ENCODE measurements around the gene ZNF471.
A peak's percentile ranks its signal among the peaks of the same experiment; 100 is the strongest.

The ZNF471 gene

DNA sequence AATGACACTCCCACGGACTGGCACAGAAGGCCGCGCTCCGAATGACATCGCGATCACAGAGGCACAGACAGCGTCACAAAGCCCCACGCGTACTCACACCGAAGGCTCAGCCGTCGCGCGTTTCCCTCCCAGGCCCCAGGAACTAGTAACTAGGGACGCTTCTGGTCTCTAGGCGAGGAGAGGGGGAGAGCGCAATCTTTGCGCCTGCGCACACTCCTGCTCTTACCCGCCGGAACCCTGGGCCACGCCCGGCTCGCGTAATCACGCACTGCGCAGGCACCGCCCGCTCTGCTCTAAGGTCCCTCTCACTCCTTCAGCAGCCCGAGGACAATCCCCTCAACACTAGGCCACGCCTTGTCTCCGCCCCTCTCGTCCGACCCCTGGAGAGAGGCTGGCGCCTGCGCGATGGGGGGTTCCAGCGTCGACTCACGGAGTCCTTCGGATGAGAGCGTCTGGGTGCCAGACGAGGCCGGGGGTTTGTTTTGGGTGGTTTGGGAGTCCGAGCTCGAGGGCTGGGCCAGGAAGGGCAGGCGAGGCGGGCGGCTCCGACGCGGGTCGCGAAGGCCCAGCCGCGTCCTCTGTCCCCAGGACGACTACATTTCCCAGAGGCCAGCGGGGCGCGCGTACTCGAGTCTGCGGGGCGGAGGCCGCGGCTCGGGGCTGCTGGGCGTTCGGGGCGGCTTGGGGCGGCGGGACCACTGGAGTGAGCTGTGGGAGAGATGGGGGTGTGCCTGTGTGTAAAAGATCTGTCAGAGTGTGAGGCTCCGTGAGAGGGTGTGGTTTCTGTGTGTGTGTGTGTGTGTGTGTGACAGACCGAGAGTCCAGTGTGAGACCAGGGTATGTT is at the start of gene ZNF471:
TSS of gene ZNF471 (plus strand) at position 410 of the 844 bp plus-strand sequence. CDS start 3,717 bp downstream, outside the sequence.
- peak; percentile 68 to 90 (median 76) for DNase-seq

DNA sequence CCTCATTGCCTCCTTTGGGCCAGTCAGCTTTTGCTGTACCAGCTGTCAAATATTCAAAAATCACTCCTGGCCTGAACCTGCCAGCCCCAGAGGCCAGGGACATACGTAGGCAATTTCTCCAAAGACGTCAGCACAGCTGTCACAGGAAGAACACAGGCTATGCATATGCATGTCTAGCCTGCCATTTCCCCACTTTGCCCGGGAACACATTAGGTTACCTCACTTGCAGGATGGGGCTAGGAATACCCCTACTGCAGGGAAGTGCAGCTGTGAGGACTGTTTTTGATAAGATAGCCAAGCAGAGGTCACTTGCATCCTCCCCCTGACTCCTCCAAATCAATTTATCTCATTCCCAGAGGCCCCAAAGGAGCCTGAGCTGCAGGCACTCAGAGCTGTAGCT is 33.3 kb upstream of the ZNF471 start:
- DNase-seq = no peak

DNA sequence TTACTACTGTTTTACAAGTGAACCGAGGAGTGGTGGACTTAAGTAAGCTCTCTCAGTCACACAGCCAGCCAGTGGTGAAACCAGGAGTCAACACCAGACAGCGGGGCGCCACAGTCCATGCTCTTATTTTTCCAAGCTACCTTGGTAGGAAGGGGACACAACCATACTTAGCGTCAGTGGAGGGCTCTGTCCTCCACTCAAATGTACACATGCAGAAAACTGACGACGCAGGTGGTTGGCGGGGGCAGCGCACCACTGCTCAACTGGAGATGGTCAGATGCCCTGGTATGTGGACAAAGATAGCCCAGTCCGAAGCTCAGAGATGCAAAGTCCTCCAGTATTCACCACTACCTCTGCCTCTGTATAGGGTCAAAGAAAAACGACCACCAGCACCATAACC is 31.6 kb upstream of the ZNF471 start:
- DNase-seq = no peak

DNA sequence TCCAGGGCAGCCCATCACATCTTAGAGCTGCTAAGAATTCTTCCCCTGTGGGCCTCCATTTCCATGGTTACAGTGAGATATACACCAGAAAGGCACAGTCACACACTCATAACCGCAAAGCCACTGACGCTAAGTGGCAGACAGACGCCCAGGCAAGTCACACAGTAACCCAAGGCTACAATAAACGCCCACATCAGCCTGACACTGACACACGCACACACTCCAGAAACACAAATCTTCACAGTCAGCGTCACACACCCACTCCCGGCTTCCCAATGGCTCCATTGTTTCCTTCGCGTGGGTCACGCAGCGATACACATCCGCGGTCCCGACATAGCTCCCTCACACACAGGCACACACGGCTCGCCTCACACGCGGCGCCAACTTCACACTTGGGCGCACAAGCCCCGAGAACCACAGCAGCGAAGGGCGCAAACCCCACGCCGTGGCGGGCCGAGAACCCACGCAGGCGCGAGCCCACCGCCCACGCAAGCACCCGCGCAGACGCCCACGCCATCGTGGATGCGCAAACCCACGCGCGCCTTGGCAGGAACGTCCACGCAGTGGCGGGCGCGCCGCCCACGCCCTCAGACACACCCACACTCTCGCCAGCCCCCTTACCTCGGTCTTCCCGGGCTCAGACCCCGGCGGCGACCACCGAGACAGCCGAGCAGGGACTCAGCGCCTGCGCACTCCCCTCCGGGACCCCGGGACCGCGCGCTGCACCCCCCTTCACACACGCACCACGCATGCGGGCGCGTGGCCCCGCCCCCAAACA is 30.8 kb upstream of the ZNF471 start, which contains the start of gene ZNF667:
TSS of gene ZNF667 (minus strand) at position 695 of the 778 bp plus-strand sequence. CDS start 14,975 bp downstream, outside the sequence.
- DNase-seq = peak in 4 of 6 experiments; percentile 9 to 56 (median 35)

DNA sequence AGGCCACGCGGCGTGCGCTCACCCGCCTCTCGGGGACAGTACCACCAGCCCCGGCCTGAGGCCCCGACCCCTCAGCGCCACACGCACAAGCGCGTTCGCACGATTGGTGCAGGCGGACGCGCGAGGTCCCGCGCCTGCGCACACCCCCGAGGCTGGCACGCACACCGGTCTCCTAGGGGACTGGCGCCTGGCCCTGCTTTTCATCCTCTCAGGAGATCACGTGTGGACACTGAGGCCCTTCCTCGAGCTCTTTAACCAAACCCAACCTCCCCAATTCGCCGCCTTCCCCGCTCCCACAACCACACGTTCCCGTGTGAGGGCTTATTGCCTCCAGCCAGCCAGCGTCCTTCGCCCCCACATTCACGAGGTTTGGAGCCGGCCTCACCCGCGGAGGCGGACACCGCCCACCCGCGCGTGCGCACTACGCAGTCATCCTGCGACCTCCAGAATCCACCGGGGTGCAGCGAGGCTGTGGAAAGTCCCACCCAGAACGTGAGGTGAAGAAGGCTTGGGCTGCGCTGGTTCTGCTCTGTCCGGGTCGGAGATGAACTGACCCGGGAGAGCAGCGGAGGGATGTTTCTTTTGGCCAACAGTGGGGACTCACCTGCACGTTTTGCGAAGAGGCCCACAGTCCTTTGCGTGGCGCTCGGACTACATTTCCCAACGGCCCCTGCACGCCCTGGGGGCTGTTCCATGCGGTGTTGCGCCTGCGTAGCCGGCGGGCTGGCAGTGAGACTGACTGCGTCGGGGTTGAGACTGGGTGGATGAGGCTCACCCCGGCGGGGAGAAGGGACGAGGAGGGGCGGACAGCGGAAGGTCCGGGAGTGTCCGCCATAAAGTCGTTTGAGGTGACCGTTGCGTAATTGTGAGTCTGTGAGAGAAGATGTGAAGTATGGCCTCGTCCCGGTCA is 30.0 kb upstream of the ZNF471 start:
- DNase-seq = peak; percentile 23 to 91 (median 54)

DNA sequence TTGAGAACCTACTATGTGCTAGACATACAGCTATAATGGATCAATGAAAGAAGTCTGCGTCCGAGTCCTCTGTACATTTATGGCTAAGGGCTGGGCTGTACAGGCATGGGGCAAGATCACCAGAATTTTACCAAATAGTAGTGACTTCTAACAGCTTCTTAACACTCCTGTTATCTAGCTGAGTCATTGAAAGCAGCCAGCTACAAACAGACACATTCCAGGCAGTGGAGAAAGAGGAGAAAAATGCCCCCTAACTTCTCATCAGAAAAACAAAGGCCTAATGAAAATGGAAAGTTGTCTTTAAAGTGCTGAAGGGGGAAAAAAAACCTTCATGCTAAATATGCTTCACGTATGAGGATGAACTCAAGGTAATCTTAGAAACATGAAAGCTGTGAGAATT is 16.3 kb upstream of the ZNF471 start:
- no peak for DNase-seq

DNA sequence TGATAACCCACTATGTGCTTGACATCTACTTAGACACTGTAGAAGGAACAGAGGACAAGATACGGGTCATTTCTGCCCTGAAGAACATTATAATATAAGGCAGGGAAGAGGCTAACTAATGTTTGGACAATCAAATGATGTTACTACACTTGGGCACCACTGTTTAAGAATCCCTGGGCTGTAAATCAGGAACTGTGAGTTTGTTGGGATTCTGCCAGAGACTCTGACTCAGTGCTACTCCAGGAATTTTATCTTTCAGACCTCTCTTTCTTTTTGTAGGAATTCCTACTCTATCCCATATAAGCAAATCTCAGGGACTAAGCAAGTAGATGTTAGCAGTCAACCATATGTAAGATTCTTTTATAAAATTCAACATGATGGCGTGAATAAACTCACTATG is 3.1 kb upstream of the ZNF471 start:
- DNase-seq = no peak

DNA sequence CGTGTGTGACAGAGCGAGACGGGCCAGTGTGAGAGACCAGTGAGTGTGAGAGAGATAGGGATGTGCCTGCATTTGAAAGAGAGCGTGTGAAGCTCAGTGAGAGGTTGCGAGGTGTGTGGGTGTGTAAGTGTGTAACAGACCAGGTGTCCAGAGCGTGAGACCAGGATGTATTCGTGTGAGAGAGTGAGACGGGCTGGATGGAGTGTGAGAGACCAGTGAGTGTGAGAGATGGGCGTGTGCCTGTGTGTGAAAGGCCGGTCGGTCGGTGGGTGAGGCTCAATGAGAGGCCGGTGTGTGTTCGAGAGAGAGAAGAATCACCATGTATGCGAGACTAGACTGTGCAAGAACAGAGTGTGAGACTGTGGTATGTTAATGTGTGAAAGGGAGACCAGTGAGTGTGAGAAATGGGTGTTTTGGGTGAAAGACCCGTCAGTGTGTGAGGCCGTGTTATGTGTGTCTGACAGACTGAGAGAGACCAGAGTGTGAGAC is 679 bp downstream of the ZNF471 start:
- DNase-seq = no peak

DNA sequence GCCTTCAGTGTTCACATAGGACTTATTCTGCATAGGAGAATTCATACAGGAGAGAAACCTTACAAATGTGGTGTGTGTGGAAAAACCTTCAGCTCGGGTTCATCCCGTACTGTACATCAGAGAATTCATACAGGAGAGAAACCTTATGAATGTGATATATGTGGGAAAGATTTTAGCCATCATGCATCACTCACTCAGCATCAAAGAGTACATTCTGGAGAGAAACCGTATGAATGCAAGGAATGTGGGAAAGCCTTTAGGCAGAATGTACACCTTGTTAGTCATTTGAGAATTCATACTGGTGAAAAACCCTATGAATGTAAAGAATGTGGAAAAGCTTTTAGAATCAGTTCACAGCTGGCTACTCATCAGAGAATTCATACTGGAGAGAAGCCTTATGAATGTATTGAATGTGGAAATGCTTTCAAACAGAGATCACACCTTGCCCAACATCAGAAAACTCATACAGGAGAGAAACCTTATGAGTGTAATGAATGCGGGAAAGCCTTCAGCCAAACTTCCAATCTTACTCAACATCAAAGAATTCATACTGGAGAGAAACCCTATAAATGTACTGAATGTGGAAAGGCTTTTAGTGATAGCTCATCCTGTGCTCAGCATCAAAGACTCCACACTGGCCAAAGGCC is 17.7 kb downstream of the ZNF471 start:
- no peak for DNase-seq

DNA sequence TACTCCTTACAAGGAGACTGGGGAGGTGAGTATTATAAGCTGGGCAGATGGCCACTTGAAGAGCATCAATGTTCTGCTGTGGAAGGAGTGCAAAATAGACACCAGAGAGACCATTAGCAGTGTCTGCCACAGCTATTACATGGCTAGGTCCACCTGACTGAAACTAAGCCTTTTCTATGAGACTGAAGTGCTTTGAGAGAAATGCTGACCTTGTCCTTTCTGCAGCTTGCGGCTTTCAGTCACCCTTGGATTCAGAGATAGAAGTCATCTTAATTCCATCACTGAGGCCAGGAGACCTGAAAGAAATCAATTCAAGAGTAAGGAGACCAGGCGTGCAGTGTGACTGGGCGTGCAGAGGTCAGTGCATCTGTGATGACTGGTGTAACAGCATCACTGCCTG is 29.8 kb downstream of the ZNF471 start:
- DNase-seq = no peak

DNA sequence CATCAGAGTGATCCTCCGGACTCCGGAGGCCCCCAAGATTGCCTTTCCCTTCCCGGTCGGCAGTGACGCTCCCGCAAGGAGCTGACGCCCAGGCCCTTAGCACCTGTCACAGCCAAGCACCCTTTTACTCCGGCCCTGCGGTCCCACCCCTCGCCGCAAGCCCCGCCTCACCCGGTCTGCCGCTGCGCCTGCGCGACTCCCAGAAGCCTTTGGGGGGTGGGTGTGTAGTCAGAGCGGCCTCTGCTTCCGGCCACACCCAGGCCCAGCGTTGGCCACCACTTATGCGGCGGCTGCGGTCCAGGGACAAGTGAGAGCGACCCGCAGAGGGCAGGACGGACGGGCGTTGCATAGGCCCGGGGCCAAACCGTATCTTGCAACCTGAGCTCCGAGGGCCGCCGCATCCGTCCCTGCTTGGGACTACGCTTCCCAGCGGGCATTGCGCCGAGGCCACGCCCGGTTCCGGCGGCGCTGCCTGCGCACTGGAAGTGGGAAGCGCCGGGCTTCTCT is 30.7 kb downstream of the ZNF471 start:
- DNase-seq = peak; percentile 79 to 98 (median 88)

DNA sequence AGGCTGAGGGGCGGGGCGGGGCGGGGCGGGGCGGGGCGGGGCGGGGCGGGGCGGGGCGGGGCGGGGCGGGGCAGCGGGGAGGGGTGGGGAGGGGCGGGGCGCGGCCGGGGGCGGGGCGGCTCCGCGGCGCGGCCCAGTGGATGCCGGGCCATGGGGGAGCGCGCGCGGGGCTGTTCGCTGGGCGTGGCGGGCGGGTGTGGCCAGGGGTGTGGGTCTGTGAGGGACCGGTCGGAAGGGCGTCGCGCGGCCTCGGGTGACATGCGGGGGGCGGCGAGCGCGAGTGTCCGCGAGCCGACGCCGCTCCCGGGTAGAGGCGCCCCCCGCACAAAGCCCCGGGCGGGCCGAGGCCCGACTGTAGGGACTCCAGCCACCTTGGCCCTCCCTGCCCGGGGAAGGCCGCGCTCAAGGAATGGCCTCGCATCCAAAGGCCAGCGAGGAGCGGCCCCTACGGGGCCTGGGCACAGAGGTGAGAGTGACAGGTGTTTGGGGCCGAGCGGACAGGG is 31.2 kb downstream of the ZNF471 start, which contains the start of gene ZFP28:
TSS of gene ZFP28 (plus strand) at position 188 of the 503 bp plus-strand sequence. CDS start at position 259, 71 bp downstream.
- DNase-seq = peak in 1 of 6 experiments; percentile 35

DNA sequence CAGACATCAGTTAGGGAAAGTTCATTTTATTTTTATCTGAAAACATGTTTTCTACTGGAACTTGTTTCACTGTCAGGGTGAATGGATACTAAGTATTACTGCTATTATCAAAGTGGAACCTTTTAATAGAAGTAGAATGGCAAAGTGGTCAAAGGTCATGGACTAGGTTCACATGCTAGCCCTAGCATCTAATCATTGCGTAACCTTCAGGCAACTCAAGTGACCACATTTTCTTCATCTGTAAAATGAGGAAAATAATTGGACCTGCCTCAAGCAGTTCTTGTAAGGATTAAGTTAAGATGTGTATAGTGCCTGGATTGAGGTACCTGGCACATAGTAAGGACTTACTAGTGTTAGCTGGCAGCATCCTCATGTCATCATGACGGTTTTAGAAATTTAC is 36.1 kb downstream of the ZNF471 start:
- no peak for DNase-seq

DNA sequence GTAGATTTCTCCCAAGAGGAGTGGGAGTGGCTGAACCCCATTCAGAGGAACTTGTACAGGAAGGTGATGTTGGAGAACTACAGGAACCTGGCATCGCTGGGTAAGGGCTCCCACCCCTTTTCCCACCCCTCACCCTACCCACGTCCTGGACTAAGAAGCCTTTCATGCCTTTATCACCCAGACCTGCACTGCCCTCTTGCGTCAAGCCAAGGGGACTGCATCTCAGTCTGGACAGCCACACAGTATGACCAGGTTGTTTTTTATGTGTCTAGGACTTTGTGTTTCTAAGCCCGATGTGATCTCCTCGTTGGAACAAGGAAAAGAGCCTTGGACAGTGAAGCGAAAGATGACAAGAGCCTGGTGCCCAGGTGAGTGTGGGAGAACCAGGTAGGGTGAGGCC is 39.9 kb downstream of the ZNF471 start:
- no peak for DNase-seq

DNA sequence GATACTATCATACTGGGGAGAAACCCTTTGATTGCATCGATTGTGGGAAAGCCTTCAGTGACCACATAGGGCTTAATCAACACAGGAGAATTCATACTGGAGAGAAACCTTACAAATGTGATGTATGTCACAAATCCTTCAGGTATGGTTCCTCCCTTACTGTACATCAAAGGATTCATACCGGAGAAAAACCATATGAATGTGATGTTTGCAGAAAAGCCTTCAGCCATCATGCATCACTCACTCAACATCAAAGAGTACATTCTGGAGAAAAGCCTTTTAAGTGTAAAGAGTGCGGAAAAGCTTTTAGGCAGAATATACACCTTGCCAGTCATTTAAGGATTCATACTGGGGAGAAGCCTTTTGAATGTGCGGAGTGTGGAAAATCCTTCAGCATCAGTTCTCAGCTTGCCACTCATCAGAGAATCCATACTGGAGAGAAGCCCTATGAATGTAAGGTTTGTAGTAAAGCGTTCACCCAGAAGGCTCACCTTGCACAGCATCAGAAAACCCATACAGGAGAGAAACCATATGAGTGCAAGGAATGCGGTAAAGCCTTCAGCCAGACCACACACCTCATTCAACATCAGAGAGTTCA is 46.7 kb downstream of the ZNF471 start:
- no peak for DNase-seq

DNA sequence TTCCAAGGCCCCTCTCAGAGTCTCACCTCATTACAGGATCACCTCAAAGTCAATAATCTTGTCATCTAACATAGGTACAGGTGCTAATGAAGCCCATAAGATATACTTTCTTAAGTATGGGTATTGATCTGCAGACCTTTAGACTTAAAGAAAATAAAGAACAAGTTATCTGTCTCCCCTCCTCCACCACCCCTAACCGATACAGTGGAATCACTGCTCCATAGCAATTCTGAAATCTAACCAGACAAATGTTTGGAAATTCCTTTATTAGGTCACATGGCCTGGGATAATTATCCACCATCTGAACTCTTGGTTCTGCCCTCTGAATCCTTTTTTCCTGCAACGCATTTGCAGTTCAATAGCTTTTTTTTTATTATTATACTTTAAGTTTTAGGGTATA is 55.1 kb downstream of the ZNF471 start:
- no peak for DNase-seq

DNA sequence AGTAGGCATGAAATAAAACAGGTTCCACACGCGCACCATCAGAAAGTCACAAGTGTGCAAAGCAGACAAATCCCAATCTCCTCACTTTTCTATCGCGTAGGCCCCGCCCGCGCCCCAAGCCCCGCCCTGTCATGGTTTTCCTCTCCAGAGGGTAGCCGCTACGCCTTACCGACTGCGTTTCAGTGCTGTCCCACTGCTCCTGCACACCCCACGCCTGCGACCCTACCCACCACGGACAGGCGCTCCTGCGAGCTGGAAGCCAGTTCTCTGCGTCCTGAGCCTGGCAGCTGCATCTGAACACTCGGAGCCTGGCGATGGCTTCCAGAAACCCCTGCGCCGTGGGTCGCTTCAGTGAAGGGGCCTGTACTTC is 59.2 kb downstream of the ZNF471 start:
- peak in 2 of 6 experiments; percentile 2 to 19 for DNase-seq

DNA sequence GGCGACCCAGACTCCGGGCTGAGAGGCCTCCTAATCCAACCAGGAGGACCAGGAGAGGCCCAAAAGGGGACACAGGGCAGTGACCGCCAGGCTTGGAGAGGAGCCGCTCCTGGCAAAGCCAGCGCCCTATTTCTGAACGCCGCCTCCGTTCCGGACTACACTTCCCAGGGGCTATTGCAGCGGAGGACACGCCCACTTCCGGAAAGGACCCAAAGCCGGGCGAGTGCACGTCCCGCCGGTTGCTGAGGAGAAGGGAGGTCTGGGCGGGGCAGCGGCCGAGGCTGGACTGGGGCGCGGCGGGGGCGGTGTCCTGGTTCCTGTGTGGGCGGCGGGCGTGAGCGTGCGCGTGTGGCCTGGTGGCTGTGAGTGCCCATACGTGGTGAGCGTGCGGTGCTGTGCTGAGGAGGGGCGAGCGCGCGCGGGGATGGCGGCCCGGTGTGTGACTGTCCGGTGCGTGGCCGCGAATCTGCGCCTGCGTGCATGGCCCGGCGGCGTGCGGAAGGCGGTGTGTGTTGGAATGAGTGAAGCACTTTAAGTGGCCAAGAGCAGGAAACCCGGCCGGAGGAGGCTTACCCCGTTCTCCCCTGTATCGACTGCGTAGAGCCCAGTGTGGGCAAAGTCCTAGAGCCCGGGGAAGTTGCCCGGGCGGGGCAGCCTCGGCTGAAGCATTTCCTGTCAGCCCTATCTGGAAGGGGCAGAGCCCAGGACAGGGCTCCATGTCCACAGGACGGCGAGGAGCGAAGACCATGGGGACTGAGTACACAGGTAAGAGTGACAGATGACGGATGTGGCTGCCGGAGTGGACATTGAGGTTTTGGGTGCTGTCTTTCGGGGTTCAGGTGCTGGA is 59.8 kb downstream of the ZNF471 start, which contains the start of gene ZNF470:
TSS of gene ZNF470 (plus strand) at position 195 of the 847 bp plus-strand sequence. CDS start 2,844 bp downstream, outside the sequence.
- DNase-seq = peak; percentile 70 to 83 (median 78)

DNA sequence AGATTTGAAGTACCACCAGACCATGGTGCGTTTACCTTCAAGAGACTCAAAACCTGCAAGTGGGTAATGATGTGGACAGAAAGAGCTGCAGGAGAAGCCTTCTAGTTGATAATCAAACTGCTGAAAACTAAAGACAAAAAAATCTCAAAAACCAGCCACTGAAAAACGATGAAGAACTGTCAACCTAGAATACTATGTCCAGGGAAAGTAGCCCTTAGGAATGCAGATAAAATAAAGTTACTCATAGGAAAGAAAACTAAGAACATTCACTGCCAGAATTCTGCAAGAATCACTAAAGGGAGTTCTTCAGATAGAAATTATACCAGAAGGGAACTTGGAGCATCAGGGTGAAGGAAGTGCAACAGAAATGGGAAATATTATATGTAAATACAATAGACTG is 64.9 kb downstream of the ZNF471 start:
- DNase-seq = no peak

DNA sequence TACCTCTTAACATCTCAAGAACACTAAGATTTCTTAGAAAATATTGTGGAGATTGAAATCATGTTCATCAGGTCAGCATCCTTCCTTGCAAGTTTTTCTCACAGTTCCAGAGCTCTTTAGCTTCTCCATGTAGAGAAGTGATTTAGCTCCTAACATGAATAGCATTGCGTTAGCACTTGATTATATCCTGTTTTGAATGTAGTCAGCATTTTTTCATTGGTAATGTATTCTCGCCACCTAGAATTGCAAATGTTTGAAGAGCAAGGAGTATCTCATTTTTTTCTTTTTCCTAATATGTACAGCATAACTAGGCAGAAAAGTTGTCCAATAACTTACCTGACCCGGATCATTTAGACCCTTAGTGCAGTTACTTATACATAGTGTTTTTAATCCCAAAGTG is 66.3 kb downstream of the ZNF471 start:
- no peak for DNase-seq

Data from stimulated activated naive CD4-positive, alpha-beta T cell (primary cell).